ENCODE data around the gene SH3BGRL3.
A peak's percentile ranks its signal among the peaks of the same experiment; 100 is the strongest.
"Not testable (repeated sequence)": the region's sequence is repeated elsewhere in the genome, so short reads cannot be mapped to it uniquely, and the experiment has no call there.

The SH3BGRL3 gene

GRCh38 chr1:26279456-26280332 lies at the start of gene SH3BGRL3:
Gene SH3BGRL3 (plus strand): TSS chr1:26280086. CDS start chr1:26280156, 70 bp downstream.
- peak; percentile 79 for DNase-seq
- in situ Hi-C loops (cut with HindIII; ENCODE audit: low pct_ligation_motif_present, low pct_unique_long_range_greater_than_20kb, low sequenced_read_pairs), result no loop called here

GRCh38 chr1:26230682-26231081 lies 49.2 kb upstream of the SH3BGRL3 start:
- DNase-seq; in situ Hi-C loops (cut with HindIII; ENCODE audit: low pct_ligation_motif_present, low pct_unique_long_range_greater_than_20kb, low sequenced_read_pairs): not testable (repeated sequence)

- DNase-seq, result peak; percentile 95
- in situ Hi-C loops (cut with HindIII; ENCODE audit: low pct_ligation_motif_present, low pct_unique_long_range_greater_than_20kb, low sequenced_read_pairs), result no loop called here
These were observed 45.8 kb upstream of the SH3BGRL3 start, which contains the start of gene CEP85 for GRCh38 chr1:26233903-26234643. Gene CEP85 (plus strand): TSS chr1:26234200. CDS start chr1:26239784, 5,584 bp downstream.

DNA sequence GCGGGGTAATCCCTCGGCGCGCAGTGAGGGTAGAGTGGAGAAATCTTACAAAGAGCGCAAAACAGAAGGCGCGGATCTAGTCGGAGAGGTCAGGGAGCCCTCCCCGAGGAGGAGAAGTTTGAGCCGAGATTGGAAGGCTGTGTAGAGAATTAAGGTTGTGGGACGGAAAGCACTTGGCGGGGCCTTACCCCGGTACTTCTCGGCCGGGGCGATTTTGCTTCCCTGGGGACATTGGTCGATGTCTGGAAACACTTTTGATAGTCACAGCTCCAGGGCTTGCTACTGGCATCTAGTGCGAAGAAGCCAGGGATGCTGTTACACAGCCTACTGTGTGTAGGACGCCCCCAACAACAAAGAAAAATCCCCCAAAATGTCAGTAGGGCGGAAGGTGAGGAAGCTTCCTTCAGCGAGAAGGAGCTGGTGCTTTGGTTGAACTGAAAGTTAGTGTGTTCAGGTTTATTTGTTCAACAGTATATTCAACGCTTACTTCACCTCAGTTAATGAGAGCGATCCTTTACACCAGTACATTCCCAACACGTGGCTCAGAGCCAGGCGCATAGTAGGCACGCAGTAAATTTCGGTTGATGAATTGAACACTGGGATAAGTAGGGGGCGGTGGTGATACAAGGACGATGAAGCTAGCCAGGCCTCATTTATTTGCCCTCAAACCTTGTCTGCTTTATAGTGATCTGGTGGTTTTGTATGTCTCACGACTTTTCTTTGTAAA lies 45.1 kb upstream of the SH3BGRL3 start:
- peak; percentile 20 for DNase-seq
- in situ Hi-C loops (cut with HindIII; ENCODE audit: low pct_ligation_motif_present, low pct_unique_long_range_greater_than_20kb, low sequenced_read_pairs), result no loop called here

- DNase-seq, result peak; percentile 26
- in situ Hi-C loops (cut with HindIII; ENCODE audit: low pct_ligation_motif_present, low pct_unique_long_range_greater_than_20kb, low sequenced_read_pairs), result no loop called here
These were observed 42.5 kb upstream of the SH3BGRL3 start for GRCh38 chr1:26237230-26237966.

GRCh38 chr1:26239936-26240335 lies 40.0 kb upstream of the SH3BGRL3 start:
- in situ Hi-C loops (cut with HindIII; ENCODE audit: low pct_ligation_motif_present, low pct_unique_long_range_greater_than_20kb, low sequenced_read_pairs), result no loop called here
- DNase-seq, result no peak

- no peak for DNase-seq
- in situ Hi-C loops (cut with HindIII; ENCODE audit: low pct_ligation_motif_present, low pct_unique_long_range_greater_than_20kb, low sequenced_read_pairs), result no loop called here
These were observed 27.2 kb upstream of the SH3BGRL3 start for GRCh38 chr1:26252718-26253117.

- no peak for DNase-seq
- in situ Hi-C loops (cut with HindIII; ENCODE audit: low pct_ligation_motif_present, low pct_unique_long_range_greater_than_20kb, low sequenced_read_pairs), result no loop called here
These were observed 25.5 kb upstream of the SH3BGRL3 start for GRCh38 chr1:26254404-26254803.

GRCh38 chr1:26257222-26257621 lies 22.7 kb upstream of the SH3BGRL3 start:
- in situ Hi-C loops (cut with HindIII; ENCODE audit: low pct_ligation_motif_present, low pct_unique_long_range_greater_than_20kb, low sequenced_read_pairs), result no loop called here
- no peak for DNase-seq

GRCh38 chr1:26259005-26259404 lies 20.9 kb upstream of the SH3BGRL3 start:
- DNase-seq, result no peak

DNA sequence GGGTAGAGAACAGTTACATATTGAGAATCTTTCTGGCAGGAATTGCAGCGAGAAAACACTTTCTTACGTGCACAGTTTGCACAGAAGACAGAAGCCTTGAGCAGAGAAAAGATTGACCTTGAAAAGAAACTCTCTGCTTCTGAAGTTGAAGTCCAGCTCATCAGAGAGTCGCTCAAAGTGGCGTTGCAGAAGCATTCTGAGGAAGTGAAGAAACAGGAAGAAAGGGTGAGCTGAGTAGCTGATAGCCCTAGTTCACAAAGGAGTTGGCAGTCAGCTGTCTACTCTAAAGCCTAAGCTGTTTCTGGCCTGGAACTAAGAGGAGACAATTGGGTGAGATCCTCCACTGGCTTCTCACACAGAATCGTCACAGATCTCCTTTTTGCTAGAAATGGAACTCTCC lies 20.3 kb upstream of the SH3BGRL3 start:
- no peak for DNase-seq
- in situ Hi-C loops (cut with HindIII; ENCODE audit: low pct_ligation_motif_present, low pct_unique_long_range_greater_than_20kb, low sequenced_read_pairs), result no loop called here

More at GRCh38 chr1:26259005-26259404, 20.9 kb upstream of the SH3BGRL3 start:
- in situ Hi-C loops (cut with HindIII; ENCODE audit: low pct_ligation_motif_present, low pct_unique_long_range_greater_than_20kb, low sequenced_read_pairs), result no loop called here

DNA sequence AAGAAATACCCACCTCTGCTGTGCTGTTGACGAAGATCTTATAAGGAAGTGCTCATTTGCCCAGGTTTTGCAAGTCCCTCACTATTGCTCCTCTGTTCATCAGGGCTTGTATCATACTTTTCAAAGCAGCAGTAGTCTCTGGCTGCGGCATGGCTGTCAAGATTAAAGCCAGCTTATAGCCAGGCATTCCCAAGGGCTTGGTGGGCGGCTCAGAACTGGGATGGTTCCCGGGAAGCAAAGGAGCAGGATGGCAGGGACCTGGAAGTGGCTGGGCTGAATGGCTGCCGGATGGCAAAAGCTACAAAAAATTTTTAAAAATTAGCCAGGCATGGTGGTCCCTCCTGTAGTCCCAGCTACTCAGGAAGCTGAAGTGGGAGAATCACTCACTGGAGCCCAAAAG lies 16.7 kb upstream of the SH3BGRL3 start:
- in situ Hi-C loops (cut with HindIII; ENCODE audit: low pct_ligation_motif_present, low pct_unique_long_range_greater_than_20kb, low sequenced_read_pairs), result no loop called here
- no peak for DNase-seq

DNA sequence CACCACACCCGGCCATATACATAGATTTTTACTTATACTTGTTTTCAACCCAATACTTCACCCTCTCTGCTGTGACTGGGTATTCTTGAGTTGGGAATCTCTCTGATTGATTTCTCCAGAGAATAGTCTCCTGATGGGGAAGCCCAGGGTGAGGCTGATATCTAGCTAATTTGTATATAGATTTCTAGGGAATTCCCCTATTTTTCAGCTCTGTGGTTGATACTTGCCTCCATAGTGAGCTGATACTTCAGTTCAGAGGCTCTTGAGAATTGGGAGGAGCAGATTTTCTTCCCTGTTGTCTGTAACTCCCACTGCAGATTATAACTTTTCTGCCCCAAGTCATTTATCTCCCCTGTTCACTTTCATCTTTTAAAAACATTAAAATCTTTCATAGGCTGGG lies 14.5 kb upstream of the SH3BGRL3 start:
- in situ Hi-C loops (cut with HindIII; ENCODE audit: low pct_ligation_motif_present, low pct_unique_long_range_greater_than_20kb, low sequenced_read_pairs), result no loop called here

GRCh38 chr1:26268290-26269197 lies 11.3 kb upstream of the SH3BGRL3 start:
- DNase-seq, result no peak
- in situ Hi-C loops (cut with HindIII; ENCODE audit: low pct_ligation_motif_present, low pct_unique_long_range_greater_than_20kb, low sequenced_read_pairs), result no loop called here

More for the DNA sequence above, 14.5 kb upstream of the SH3BGRL3 start:
- DNase-seq, result no peak

- in situ Hi-C loops (cut with HindIII; ENCODE audit: low pct_ligation_motif_present, low pct_unique_long_range_greater_than_20kb, low sequenced_read_pairs), result no loop called here
These were observed 10.7 kb upstream of the SH3BGRL3 start for GRCh38 chr1:26269198-26269550.

GRCh38 chr1:26274801-26275425 lies 5.0 kb upstream of the SH3BGRL3 start:
- in situ Hi-C loops (cut with HindIII; ENCODE audit: low pct_ligation_motif_present, low pct_unique_long_range_greater_than_20kb, low sequenced_read_pairs), result no loop called here
- DNase-seq, result no peak

More at GRCh38 chr1:26269198-26269550, 10.7 kb upstream of the SH3BGRL3 start:
- DNase-seq, result no peak
